ENCODE measurements around the gene S100A4.

DNA sequence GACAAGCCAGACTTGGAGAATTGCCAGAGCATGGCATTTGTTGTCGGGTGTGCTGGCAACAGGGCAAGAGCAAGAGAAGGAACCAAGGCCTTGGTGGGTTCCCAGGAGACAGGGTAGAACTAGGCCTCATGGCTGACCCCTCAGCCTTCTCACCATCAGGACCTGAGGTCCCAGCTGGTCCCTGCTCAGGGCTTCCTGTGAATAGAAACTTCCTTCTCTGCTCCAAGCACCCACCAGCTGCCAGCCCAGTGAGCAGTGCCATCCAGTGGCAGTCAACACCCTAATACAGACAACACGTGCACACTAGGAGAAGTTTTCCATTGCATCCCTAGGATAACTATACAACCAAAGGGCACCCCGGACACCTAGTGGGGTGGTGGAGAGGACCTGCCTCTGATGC is 32.6 kb downstream of the S100A4 start:
- TF ChIP-seq, protein P1, sequence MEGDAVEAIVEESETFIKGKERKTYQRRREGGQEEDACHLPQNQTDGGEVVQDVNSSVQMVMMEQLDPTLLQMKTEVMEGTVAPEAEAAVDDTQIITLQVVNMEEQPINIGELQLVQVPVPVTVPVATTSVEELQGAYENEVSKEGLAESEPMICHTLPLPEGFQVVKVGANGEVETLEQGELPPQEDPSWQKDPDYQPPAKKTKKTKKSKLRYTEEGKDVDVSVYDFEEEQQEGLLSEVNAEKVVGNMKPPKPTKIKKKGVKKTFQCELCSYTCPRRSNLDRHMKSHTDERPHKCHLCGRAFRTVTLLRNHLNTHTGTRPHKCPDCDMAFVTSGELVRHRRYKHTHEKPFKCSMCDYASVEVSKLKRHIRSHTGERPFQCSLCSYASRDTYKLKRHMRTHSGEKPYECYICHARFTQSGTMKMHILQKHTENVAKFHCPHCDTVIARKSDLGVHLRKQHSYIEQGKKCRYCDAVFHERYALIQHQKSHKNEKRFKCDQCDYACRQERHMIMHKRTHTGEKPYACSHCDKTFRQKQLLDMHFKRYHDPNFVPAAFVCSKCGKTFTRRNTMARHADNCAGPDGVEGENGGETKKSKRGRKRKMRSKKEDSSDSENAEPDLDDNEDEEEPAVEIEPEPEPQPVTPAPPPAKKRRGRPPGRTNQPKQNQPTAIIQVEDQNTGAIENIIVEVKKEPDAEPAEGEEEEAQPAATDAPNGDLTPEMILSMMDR (IDR thresholded peaks at IDR 0.05; ENCODE audit: insufficient read depth, low read depth, low read length), result no peak
- TF ChIP-seq EZH2 (IDR thresholded peaks at IDR 0.05; ENCODE audit: insufficient read depth, low read length), result no peak

Data from astrocyte (in vitro differentiated cells and primary cell).